HL-60 (cell line): Measurements from ENCODE around the gene TNRC6C.

ENCODE experiments used
- DNase-seq, 2 experiments: peaks; one replicate each; pipeline ENCODE4 v3.0.0-alpha.2; 2010 to 2020; ENCODE audit warnings: low read depth in 1 of 2, low spot score in 1 of 2
- H3K27ac ChIP-seq: fragments of 250-450 bp; sonication (Bioruptor Pico); replicated peaks from 2 replicates; pipeline ENCODE4 v1.5.1; 2020; ENCODE audit warnings: mild to moderate bottlenecking, moderate library complexity
- H3K27me3 ChIP-seq: fragments of 250-450 bp; sonication (Bioruptor Pico); 2 replicates; pipeline ENCODE4 v1.5.1; 2021; ENCODE audit warnings: mild to moderate bottlenecking, moderate library complexity; ENCODE audit not compliant: insufficient read depth, poor library complexity, severe bottlenecking
- H3K4me3 ChIP-seq: replicated peaks from 2 replicates; pipeline ENCODE4 v1.5.1; 2011; ENCODE audit warnings: mild to moderate bottlenecking, control low read depth, low read length; ENCODE audit not compliant: insufficient read depth
- GABPA ChIP-seq: IDR thresholded peaks from 2 replicates; pipeline ENCODE4 v1.6.1; 2012; ENCODE audit warnings: low read depth
- POLR2AphosphoS5 ChIP-seq: IDR thresholded peaks from 2 replicates; pipeline ENCODE4 v1.6.1; 2012; ENCODE audit warnings: low read depth
- REST ChIP-seq: IDR thresholded peaks from 2 replicates; pipeline ENCODE4 v1.6.1; 2012; ENCODE audit warnings: low read depth; ENCODE audit not compliant: insufficient replicate concordance
- SPI1 ChIP-seq: IDR thresholded peaks from 2 replicates; pipeline ENCODE4 v1.6.1; 2012; ENCODE audit warnings: low read depth, mild to moderate bottlenecking, borderline replicate concordance
- TF ChIP-seq, protein P1 (sequence below): IDR thresholded peaks from one replicate; pipeline ENCODE4 v1.5.1; 2011; ENCODE audit warnings: low read length, control low read depth, inconsistent platforms; ENCODE audit not compliant: insufficient read depth

TNRC6C gene

GRCh38 chr17:77915594-77916021, 42.9 kb upstream of the TNRC6C start:
- TF ChIP-seq, protein P1, sequence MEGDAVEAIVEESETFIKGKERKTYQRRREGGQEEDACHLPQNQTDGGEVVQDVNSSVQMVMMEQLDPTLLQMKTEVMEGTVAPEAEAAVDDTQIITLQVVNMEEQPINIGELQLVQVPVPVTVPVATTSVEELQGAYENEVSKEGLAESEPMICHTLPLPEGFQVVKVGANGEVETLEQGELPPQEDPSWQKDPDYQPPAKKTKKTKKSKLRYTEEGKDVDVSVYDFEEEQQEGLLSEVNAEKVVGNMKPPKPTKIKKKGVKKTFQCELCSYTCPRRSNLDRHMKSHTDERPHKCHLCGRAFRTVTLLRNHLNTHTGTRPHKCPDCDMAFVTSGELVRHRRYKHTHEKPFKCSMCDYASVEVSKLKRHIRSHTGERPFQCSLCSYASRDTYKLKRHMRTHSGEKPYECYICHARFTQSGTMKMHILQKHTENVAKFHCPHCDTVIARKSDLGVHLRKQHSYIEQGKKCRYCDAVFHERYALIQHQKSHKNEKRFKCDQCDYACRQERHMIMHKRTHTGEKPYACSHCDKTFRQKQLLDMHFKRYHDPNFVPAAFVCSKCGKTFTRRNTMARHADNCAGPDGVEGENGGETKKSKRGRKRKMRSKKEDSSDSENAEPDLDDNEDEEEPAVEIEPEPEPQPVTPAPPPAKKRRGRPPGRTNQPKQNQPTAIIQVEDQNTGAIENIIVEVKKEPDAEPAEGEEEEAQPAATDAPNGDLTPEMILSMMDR = no peak
- no peak for TF ChIP-seq GABPA
- TF ChIP-seq POLR2AphosphoS5 = no peak
- no peak for TF ChIP-seq REST
- no peak for TF ChIP-seq SPI1
- no peak for DNase-seq
- Histone ChIP-seq H3K4me3 (no peak overlapping the region), H3K27ac (no peak overlapping the region), H3K27me3 (peaks cover 10% of the 10 kb centered on the region)

GRCh38 chr17:77916264-77916663, 42.2 kb upstream of the TNRC6C start:
- H3K27ac ChIP-seq = no peak overlapping the region
- no peak for DNase-seq
- TF ChIP-seq SPI1 (no peak), REST (no peak), GABPA (no peak), POLR2AphosphoS5 (no peak)
- TF ChIP-seq, protein P1 = no peak

GRCh38 chr17:77916703-77917481, 41.6 kb upstream of the TNRC6C start:
- Histone ChIP-seq H3K4me3 (no peak overlapping the region), H3K27ac (no peak overlapping the region), H3K27me3 (peaks cover 10% of the 10 kb centered on the region)
- DNase-seq = peak; percentile 27 to 67
- peak; percentile 96 for TF ChIP-seq SPI1
- TF ChIP-seq GABPA = no peak

More at GRCh38 chr17:77916264-77916663, 42.2 kb upstream of the TNRC6C start:
- Histone ChIP-seq H3K4me3 (no peak overlapping the region), H3K27me3 (peaks cover 10% of the 10 kb centered on the region)

DNA sequence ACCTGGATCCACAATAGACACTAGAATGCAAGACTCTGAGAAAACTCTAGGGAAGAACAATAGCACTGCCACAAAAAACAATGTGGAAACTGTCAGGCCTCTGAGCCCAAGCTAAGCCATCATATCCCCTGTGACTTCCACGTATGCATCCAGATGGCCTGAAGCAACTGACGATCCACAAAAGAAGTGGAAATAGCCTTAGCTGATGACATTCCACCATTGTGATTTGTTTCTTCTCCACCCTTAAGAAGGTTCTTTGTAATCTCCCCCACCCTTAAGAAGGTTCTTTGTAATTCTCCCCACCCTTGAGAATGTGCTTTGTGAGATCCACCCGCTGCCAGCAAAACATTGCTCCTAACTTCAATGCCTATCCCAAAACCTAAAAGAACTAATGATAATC, 39.2 kb upstream of the TNRC6C start:
- Histone ChIP-seq H3K4me3 (no peak overlapping the region), H3K27ac (no peak overlapping the region), H3K27me3 (peaks cover 10% of the 10 kb centered on the region)
- TF ChIP-seq GABPA (no peak), REST (no peak), SPI1 (no peak), POLR2AphosphoS5 (no peak)
- TF ChIP-seq, protein P1 = no peak
- no peak for DNase-seq
